Islet of Langerhans (tissue), 1 donor: ENCODE measurements around the gene RNFT1.
"Not testable (repeated sequence)": the region's sequence is repeated elsewhere in the genome, so short reads cannot be mapped to it uniquely, and the experiment has no call there.

Source experiments
- FAIRE-seq: peaks from one replicate; lab custom pipeline; 2011; peaks lifted over from hg19 to GRCh38; lab: Jason Lieb, UNC

Gene RNFT1

GRCh38 chr17:59964482-59965328, at the start of gene RNFT1:
Gene RNFT1, minus strand, starts transcription at chr17:59964740. Its CDS starts 77 bp downstream, at chr17:59964663.
- FAIRE-seq, result no peak

GRCh38 chr17:60009326-60009725, 44.8 kb upstream of the RNFT1 start:
- FAIRE-seq, result not testable (repeated sequence)

- not testable (repeated sequence) for FAIRE-seq
Measured at GRCh38 chr17:60008377-60008776, 43.8 kb upstream of the RNFT1 start.

GRCh38 chr17:60006160-60006559, 41.6 kb upstream of the RNFT1 start:
- FAIRE-seq, result no peak

GRCh38 chr17:60004561-60004960, 40.0 kb upstream of the RNFT1 start:
- FAIRE-seq, result not testable (repeated sequence)

- FAIRE-seq, result not testable (repeated sequence)
Measured at GRCh38 chr17:60002405-60002804, 37.9 kb upstream of the RNFT1 start.

GRCh38 chr17:59996608-59997007, 32.1 kb upstream of the RNFT1 start:
- not testable (repeated sequence) for FAIRE-seq

GRCh38 chr17:59975166-59975565, 10.6 kb upstream of the RNFT1 start:
- FAIRE-seq, result not testable (repeated sequence)

- not testable (repeated sequence) for FAIRE-seq
Measured at GRCh38 chr17:59973483-59973882, 8.9 kb upstream of the RNFT1 start.

GRCh38 chr17:59972778-59973177, 8.2 kb upstream of the RNFT1 start:
- no peak for FAIRE-seq

GRCh38 chr17:59971771-59972170, 7.2 kb upstream of the RNFT1 start:
- FAIRE-seq, result not testable (repeated sequence)

- no peak for FAIRE-seq
Measured at GRCh38 chr17:59963738-59964481, 630 bp downstream of the RNFT1 start.

- no peak for FAIRE-seq
Measured at GRCh38 chr17:59962739-59963318, 1.7 kb downstream of the RNFT1 start.

GRCh38 chr17:59959574-59959973, 5.0 kb downstream of the RNFT1 start:
- FAIRE-seq, result not testable (repeated sequence)

- FAIRE-seq, result no peak
Measured at GRCh38 chr17:59954856-59955255, 9.7 kb downstream of the RNFT1 start.

- no peak for FAIRE-seq
Measured at GRCh38 chr17:59950049-59950448, 14.5 kb downstream of the RNFT1 start.

GRCh38 chr17:59947310-59947709, 17.2 kb downstream of the RNFT1 start:
- not testable (repeated sequence) for FAIRE-seq

- FAIRE-seq, result not testable (repeated sequence)
Measured at GRCh38 chr17:59946433-59946832, 18.1 kb downstream of the RNFT1 start.

GRCh38 chr17:59941131-59941530, 23.4 kb downstream of the RNFT1 start:
- no peak for FAIRE-seq

- not testable (repeated sequence) for FAIRE-seq
Measured at GRCh38 chr17:59940697-59941096, 23.8 kb downstream of the RNFT1 start.

- not testable (repeated sequence) for FAIRE-seq
Measured at GRCh38 chr17:59933317-59933716, 31.2 kb downstream of the RNFT1 start.

GRCh38 chr17:59930768-59931167, 33.8 kb downstream of the RNFT1 start:
- not testable (repeated sequence) for FAIRE-seq

GRCh38 chr17:59930121-59930520, 34.4 kb downstream of the RNFT1 start:
- FAIRE-seq, result not testable (repeated sequence)
